H1 (cell line): ENCODE data around the gene GHRH. TPM values are rescaled to one million over a fixed set of nuclear protein-coding genes. Genes with fewer than 3 reads are reported as not detected.

Experiments
- CTCF ChIA-PET: fragments of 300-600 bp; sonication (Branson Sonifier 250); formaldehyde crosslinking; loops from one replicate; lab custom pipeline; 2021; ENCODE audit not compliant: partially characterized antibody; lab: Charles Lee
- POLR2A ChIA-PET: fragments of 300-600 bp; sonication (Branson Sonifier 250); formaldehyde crosslinking; loops from one replicate; lab custom pipeline; 2021; ENCODE audit warnings: inconsistent platforms; ENCODE audit not compliant: partially characterized antibody; lab: Charles Lee
- DNase-seq, 2 experiments: peaks; one replicate each; pipeline versions ENCODE4 v3.0.0 to v3.0.0-alpha.2; 2010 to 2022; ENCODE audit warnings: low spot score in 2 of 2, low read depth in 1 of 2, mixed read lengths in 1 of 2
- FAIRE-seq: peaks from 2 replicates; lab custom pipeline; 2011; peaks lifted over from hg19 to GRCh38; lab: Jason Lieb, UNC
- H2AFZ ChIP-seq: 2 replicates; pipeline ENCODE4 v1.8.1; 2012; ENCODE audit warnings: low read length, inconsistent platforms
- H2AK5ac ChIP-seq: 2 replicates; pipeline ENCODE4 v1.6.1; 2013; ENCODE audit warnings: low read depth, low read length
- H2BK120ac ChIP-seq: replicated peaks from 2 replicates; pipeline ENCODE3; 2013; ENCODE audit warnings: low read depth, low read length, inconsistent platforms
- H2BK12ac ChIP-seq: 2 replicates; pipeline ENCODE4 v1.6.1; 2013; ENCODE audit warnings: low read depth, low read length
- H2BK15ac ChIP-seq: 2 replicates; pipeline ENCODE4 v1.6.1; 2013; ENCODE audit warnings: low read length
- H2BK20ac ChIP-seq: 2 replicates; pipeline ENCODE4 v1.6.1; 2013; ENCODE audit warnings: low read length
- H2BK5ac ChIP-seq: 2 replicates; pipeline ENCODE4 v1.6.1; 2013; ENCODE audit warnings: low read depth, low read length
- H3K14ac ChIP-seq: 2 replicates; pipeline ENCODE4 v1.6.1; 2013; ENCODE audit warnings: inconsistent platforms; ENCODE audit not compliant: insufficient read length
- H3K18ac ChIP-seq: 2 replicates; pipeline ENCODE4 v1.6.1; 2013; ENCODE audit warnings: low read length; ENCODE audit errors: extremely low read depth
- H3K23ac ChIP-seq: 2 replicates; pipeline ENCODE4 v1.6.1; 2013; ENCODE audit warnings: inconsistent platforms; ENCODE audit not compliant: insufficient read length
- H3K23me2 ChIP-seq: 2 replicates; pipeline ENCODE4 v1.6.1; 2013; ENCODE audit warnings: low read depth, low read length
- H3K27ac ChIP-seq: 2 replicates; pipeline ENCODE4 v1.6.1; 2011; ENCODE audit warnings: low read depth, low read length, inconsistent platforms
- H3K27me3 ChIP-seq, 4 experiments: replicated peaks in 1 of 4; 1 replicate in 1 of 4; 2 replicates in 3 of 4; pipeline versions ENCODE4 v1.6.1 to v1.8.1; 2011 to 2013; ENCODE audit warnings: low read length in 3 of 4, mild to moderate bottlenecking in 3 of 4, inconsistent platforms in 2 of 4, mixed read lengths in 2 of 4, moderate library complexity in 1 of 4; ENCODE audit not compliant: control insufficient read depth in 3 of 4, insufficient read depth in 3 of 4; ENCODE audit errors: extremely low read depth in 1 of 4
- H3K36me3 ChIP-seq, 4 experiments: 2 replicates each; pipeline versions ENCODE4 v1.6.1 to v1.8.1; 2011 to 2013; ENCODE audit warnings: mild to moderate bottlenecking in 4 of 4, low read length in 3 of 4, moderate library complexity in 2 of 4, control low read depth in 1 of 4, inconsistent platforms in 1 of 4; ENCODE audit not compliant: insufficient read depth in 4 of 4, control insufficient read depth in 2 of 4
- H3K4ac ChIP-seq: replicated peaks from 2 replicates; pipeline ENCODE3; 2013; ENCODE audit warnings: low read length, low read depth, mixed read lengths, inconsistent platforms; ENCODE audit not compliant: insufficient read length
- H3K4me1 ChIP-seq, 4 experiments: replicated peaks in 1 of 4; 1 replicate in 1 of 4; 2 replicates in 3 of 4; pipeline versions ENCODE4 v1.6.1 to v1.8.1; 2011 to 2013; ENCODE audit warnings: low read length in 3 of 4, inconsistent platforms in 2 of 4, mixed read lengths in 1 of 4; ENCODE audit not compliant: insufficient read depth in 4 of 4, control insufficient read depth in 3 of 4
- H3K4me2 ChIP-seq, 2 experiments: 2 replicates each; pipeline versions ENCODE4 v1.6.1 to v1.8.1; 2011 to 2013; ENCODE audit warnings: low read depth in 2 of 2, low read length in 2 of 2, control low read depth in 1 of 2, inconsistent platforms in 1 of 2, mild to moderate bottlenecking in 1 of 2; ENCODE audit not compliant: insufficient read depth in 1 of 2
- H3K4me3 ChIP-seq, 4 experiments: fragments of 200-600, 300-600 bp in 1 of 4; sonication (generic), shearing (Covaris generic), sonication (Bioruptor Twin) in 1 of 4; 2 replicates each; pipeline versions ENCODE4 v1.5.1 to v1.8.1; 2011 to 2016; ENCODE audit warnings: low read length in 4 of 4, low read depth in 3 of 4, control low read depth in 2 of 4, inconsistent platforms in 2 of 4, mild to moderate bottlenecking in 2 of 4, mixed read lengths in 1 of 4, moderate library complexity in 1 of 4; ENCODE audit not compliant: insufficient read depth in 2 of 4; ENCODE audit errors: extremely low read depth in 1 of 4
- H3K56ac ChIP-seq: replicated peaks from 2 replicates; pipeline ENCODE3; 2013; ENCODE audit warnings: low read depth, mild to moderate bottlenecking, mixed read lengths, low read length, inconsistent platforms; ENCODE audit not compliant: insufficient read length
- H3K79me1 ChIP-seq: 2 replicates; pipeline ENCODE4 v1.6.1; 2013; ENCODE audit warnings: low read depth, low read length, control low read depth
- H3K79me2 ChIP-seq, 2 experiments: 2 replicates each; pipeline versions ENCODE4 v1.6.1 to v1.8.1; 2012 to 2013; ENCODE audit warnings: low read length in 2 of 2, mild to moderate bottlenecking in 2 of 2, inconsistent platforms in 1 of 2; ENCODE audit not compliant: insufficient read depth in 2 of 2, control insufficient read depth in 1 of 2
- H3K9ac ChIP-seq, 4 experiments: replicated peaks in 1 of 4; 1 replicate in 1 of 4; 2 replicates in 3 of 4; pipeline versions ENCODE4 v1.6.1 to v1.8.1; 2011 to 2013; ENCODE audit warnings: low read depth in 3 of 4, low read length in 3 of 4, control low read depth in 2 of 4, mild to moderate bottlenecking in 2 of 4, moderate library complexity in 2 of 4, inconsistent platforms in 1 of 4; ENCODE audit errors: extremely low read depth in 1 of 4
- H3K9me3 ChIP-seq, 2 experiments: 2 replicates each; pipeline versions ENCODE4 v1.6.1 to v1.8.1; 2012 to 2013; ENCODE audit warnings: mild to moderate bottlenecking in 2 of 2, moderate library complexity in 2 of 2, control low read depth in 1 of 2, inconsistent platforms in 1 of 2, low read depth in 1 of 2, low read length in 1 of 2, mixed read lengths in 1 of 2; ENCODE audit not compliant: insufficient read depth in 2 of 2
- H4K20me1 ChIP-seq, 2 experiments: replicated peaks in 1 of 2; 2 replicates each; pipeline versions ENCODE3 to v1.8.1; 2011 to 2013; ENCODE audit warnings: inconsistent platforms in 2 of 2, low read length in 2 of 2, mild to moderate bottlenecking in 1 of 2; ENCODE audit not compliant: insufficient read depth in 2 of 2, control insufficient read depth in 1 of 2
- H4K5ac ChIP-seq: 2 replicates; pipeline ENCODE4 v1.6.1; 2013; ENCODE audit warnings: low read length, low read depth, mixed read lengths, inconsistent platforms; ENCODE audit not compliant: insufficient read length
- H4K8ac ChIP-seq: 2 replicates; pipeline ENCODE4 v1.8.0; 2013; ENCODE audit warnings: mild to moderate bottlenecking, moderate library complexity, low read length, inconsistent platforms; ENCODE audit not compliant: insufficient read depth; ENCODE audit errors: extremely low read depth
- H4K91ac ChIP-seq: replicated peaks from 2 replicates; pipeline ENCODE3; 2013; ENCODE audit warnings: low read length, mixed read lengths, inconsistent platforms; ENCODE audit not compliant: insufficient read length
- CTBP2 ChIP-seq: IDR thresholded peaks from 2 replicates; pipeline ENCODE4 v1.7.0; 2011; ENCODE audit warnings: borderline replicate concordance, mild to moderate bottlenecking, moderate library complexity, mixed read lengths, low read length; ENCODE audit not compliant: insufficient read depth, insufficient read length
- EGR1 ChIP-seq: IDR thresholded peaks from 2 replicates; pipeline ENCODE4 v1.6.1; 2011; ENCODE audit warnings: low read depth, low read length, borderline replicate concordance
- EZH2 ChIP-seq: fragments of 200-600 bp; sonication (generic); IDR thresholded peaks from 2 replicates; pipeline ENCODE4 v1.7.1; 2012; ENCODE audit warnings: low read depth, mild to moderate bottlenecking, moderate library complexity, low read length, inconsistent platforms; ENCODE audit not compliant: severe bottlenecking
- JUN ChIP-seq: IDR thresholded peaks from 2 replicates; pipeline ENCODE4 v1.6.1; 2011; ENCODE audit warnings: low read depth, mild to moderate bottlenecking, improper control_type of control experiment, low read length
- MAX ChIP-seq: IDR thresholded peaks from 2 replicates; pipeline ENCODE4 v1.6.1; 2012; ENCODE audit warnings: inconsistent platforms
- POU5F1 ChIP-seq: IDR thresholded peaks from 2 replicates; pipeline ENCODE4 v1.6.1; 2011; ENCODE audit warnings: low read depth, mild to moderate bottlenecking, low read length, moderate library complexity
- SP1 ChIP-seq: IDR thresholded peaks from 2 replicates; pipeline ENCODE4 v1.6.1; 2011; ENCODE audit warnings: low read depth, low read length
- TAF1 ChIP-seq: IDR thresholded peaks from 2 replicates; pipeline ENCODE4 v1.6.1; 2011; ENCODE audit warnings: mild to moderate bottlenecking, low read depth, low read length
- YY1 ChIP-seq: IDR thresholded peaks from 2 replicates; pipeline ENCODE4 v1.6.1; 2011; ENCODE audit warnings: low read depth, mild to moderate bottlenecking, low read length
- WGBS, 2 experiments: shearing (Covaris generic) in 1 of 2; methylation state at CpG; one replicate each; pipeline versions ENCODE4 v1.1.6 to v1.1.7; 2013 to 2015; ENCODE audit warnings: low lambda C conversion rate in 2 of 2, mixed read lengths in 2 of 2, inconsistent platforms in 1 of 2, low coverage in 1 of 2, missing lambda C conversion rate in 1 of 2; ENCODE audit not compliant: insufficient replicate concordance in 2 of 2, insufficient coverage in 1 of 2, insufficient read length in 1 of 2; ENCODE audit errors: extremely low coverage in 1 of 2, missing lambda C conversion rate in 1 of 2; 5-methylcytosine and 5-hydroxymethylcytosine counted together
- polyA plus RNA-seq, 7 experiments: library from polyadenylated mRNA; depleted of rRNA in 3 of 7; stranded (reverse) in 5 of 7; unstranded in 2 of 7; fragments of >200 nt in 5 of 7; fragments of 200-250 nt in 2 of 7; gene quantifications; 1 replicate in 5 of 7; 2 replicates in 1 of 7; 4 replicates in 1 of 7; pipeline versions ENCODE4 v1.2.1 to v1.2.3, GENCODE V29; 2011 to 2013; ENCODE audit warnings: missing spikeins in 2 of 7, mixed read lengths in 2 of 7
- total RNA-seq: library from RNA; stranded (reverse); fragmentation: NEBNext Ultra II Directional; extraction: Animal tissue kit (Norgen Biotek cat#: 25700); gene quantifications from 2 replicates; pipeline ENCODE4 v1.2.1, GENCODE V29; 2021
- TF ChIP-seq, protein P1 (sequence below): IDR thresholded peaks from 2 replicates; pipeline ENCODE4 v1.6.1; 2011; ENCODE audit warnings: low read length, improper control_type of control experiment

GHRH gene
- total and polyA plus RNA-seq, 2 of the 8 experiments (the other 6 are each of a cell fraction or from before 2014, with no cell fraction given), result not detected

GRCh38 chr20:37267667-37268313 lies 6.2 kb upstream of the GHRH start:
- 0 out of 2 replicates have a peak overlapping the region, but pooled peaks have one; percentile 77 for H2AK5ac ChIP-seq
- H2BK12ac ChIP-seq, result peak overlapping the region; percentile 97
- peak overlapping the region; percentile 87 for H4K5ac ChIP-seq
- H2BK5ac ChIP-seq, result peak overlapping the region; percentile 74
- H3K79me2 ChIP-seq, result no peaks in the 10 kb centered on the region
- H3K27me3 ChIP-seq, result no peaks in the 10 kb centered on the region
- H4K91ac ChIP-seq, result peak overlapping the region; percentile 96
- H3K79me1 ChIP-seq, result no peaks in the 10 kb centered on the region
- peak overlapping the region; percentile 46 for H3K4ac ChIP-seq
- H3K14ac ChIP-seq, result peak overlapping the region; percentile 70
- H3K9ac ChIP-seq, result peak overlapping the region in 3 of 4 experiments; percentile 21 to 35 (median 25); a peak in 4 of 7 replicates
- H2AFZ ChIP-seq, result 0 out of 2 replicates have a peak overlapping the region, but pooled peaks have one; percentile 63
- no peaks in the 10 kb centered on the region for H4K20me1 ChIP-seq
- 0 out of 4 replicates have a peak, but pooled peaks cover 0 to 4% of the 10 kb centered on the region in 2 experiments for H3K9me3 ChIP-seq
- WGBS, 2 experiments, result 37% methylated on average over 15 of the region's 15 CpGs; no CpG with 5 or more reads in 1 of the 2 experiments
- H2BK120ac ChIP-seq, result peak overlapping the region; percentile 92
- peak overlapping the region; percentile 98 for H2BK20ac ChIP-seq
- H2BK15ac ChIP-seq, result peak overlapping the region; percentile 88; the same call in 1 of the 2 replicates
- ChIA-PET CTCF (interaction anchor here (0.6 to 10.0 kb wide), 26 partner anchors 12 to 296 kb away, joined by 3 to 91 read pairs (median 5); no protein-coding TSS in a partner anchor), POLR2A (interaction anchor here (0.6 to 2.2 kb wide), 19 partner anchors 9 to 430 kb away, joined by 3 to 11 read pairs (median 4); partner anchors contain the start of genes BLCAP, MANBAL and SRC)
- H3K4me1 ChIP-seq, result peaks cover 4 to 14% (median 11%) of the 10 kb centered on the region in 4 experiments
- H3K23ac ChIP-seq, result no peak overlapping the region
- H3K4me3 ChIP-seq, result peak overlapping the region in 3 of 4 experiments; percentile 17 to 34 (median 23); a peak in 5 of 8 replicates
- H3K4me2 ChIP-seq, result peak overlapping the region; percentile 59 to 76
- H3K18ac ChIP-seq, result peak overlapping the region; percentile 96
- peak overlapping the region; percentile 42 for H3K56ac ChIP-seq
- no peaks in the 10 kb centered on the region for H3K23me2 ChIP-seq
- peak overlapping the region; percentile 54; the same call in 1 of the 2 replicates for H4K8ac ChIP-seq
- no peaks in the 10 kb centered on the region for H3K36me3 ChIP-seq
- DNase-seq (peak in 1 of 2 experiments; percentile 70), FAIRE-seq (no peak)
- peak overlapping the region; percentile 66; the same call in 1 of the 2 replicates for H3K27ac ChIP-seq
- TF ChIP-seq JUN, result no peak
- TF ChIP-seq, protein P1, sequence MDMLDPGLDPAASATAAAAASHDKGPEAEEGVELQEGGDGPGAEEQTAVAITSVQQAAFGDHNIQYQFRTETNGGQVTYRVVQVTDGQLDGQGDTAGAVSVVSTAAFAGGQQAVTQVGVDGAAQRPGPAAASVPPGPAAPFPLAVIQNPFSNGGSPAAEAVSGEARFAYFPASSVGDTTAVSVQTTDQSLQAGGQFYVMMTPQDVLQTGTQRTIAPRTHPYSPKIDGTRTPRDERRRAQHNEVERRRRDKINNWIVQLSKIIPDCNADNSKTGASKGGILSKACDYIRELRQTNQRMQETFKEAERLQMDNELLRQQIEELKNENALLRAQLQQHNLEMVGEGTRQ, result no peak
- TF ChIP-seq MAX, result peak; percentile 38; the same call in 1 of the 2 replicates
- peak; percentile 67; the same call in 1 of the 2 replicates for TF ChIP-seq YY1
- TF ChIP-seq EZH2, result no peak
- TF ChIP-seq POU5F1, result no peak
- no peak for TF ChIP-seq CTBP2
- peak; percentile 64; the same call in 1 of the 2 replicates for TF ChIP-seq SP1
- 0 out of 2 replicates have a peak, but pooled peaks have one; percentile 54 for TF ChIP-seq TAF1
- TF ChIP-seq EGR1, result no peak
